SK-N-SH (cell line): Measurements from ENCODE around the gene MSH2. TPM values are rescaled to one million over a fixed set of nuclear protein-coding genes. Genes with fewer than 3 reads are reported as not detected.

Source experiments
- CTCF ChIA-PET: fragments of 300-600, 350-600 bp; formaldehyde crosslinking; extraction: SDS; loops from one replicate; lab custom pipeline; 2021; lab: Yijun Ruan, JAX
- POLR2A ChIA-PET: fragments of 350-600 bp; sonication (Branson Sonifier 250); formaldehyde crosslinking; extraction: SDS; loops from one replicate; lab custom pipeline; 2020; ENCODE audit warnings: antibody characterized with exemption, inconsistent platforms; lab: Yijun Ruan, JAX
- DNase-seq: peaks from one replicate; pipeline ENCODE4 v3.0.0; 2012
- H2AFZ ChIP-seq: fragments of 200-600 bp; sonication (generic); 2 replicates; pipeline ENCODE4 v1.8.1; 2016; ENCODE audit warnings: antibody characterized with exemption, mild to moderate bottlenecking, low read depth
- H3F3A ChIP-seq: fragments of 200-600 bp; sonication (generic); replicated peaks from 2 replicates; pipeline ENCODE3; 2016; ENCODE audit warnings: antibody characterized with exemption, mild to moderate bottlenecking; ENCODE audit not compliant: insufficient read depth
- H3K27ac ChIP-seq, 2 experiments: fragments of 200-500 bp in 1 of 2; fragments of 200-600 bp in 1 of 2; sonication (Bioruptor generic) in 1 of 2; sonication (generic), shearing (Covaris generic) in 1 of 2; 2 replicates each; pipeline versions ENCODE4 v1.5.1 to v1.6.1; 2014 to 2016; ENCODE audit warnings: low read depth in 2 of 2, inconsistent platforms in 1 of 2, low read length in 1 of 2, mild to moderate bottlenecking in 1 of 2, mixed read lengths in 1 of 2
- H3K27me3 ChIP-seq: fragments of 200-600 bp; sonication (generic), shearing (Covaris generic); 2 replicates; pipeline ENCODE4 v1.6.1; 2016; ENCODE audit warnings: mixed run types; ENCODE audit not compliant: insufficient read depth
- H3K36me3 ChIP-seq, 2 experiments: fragments of 200-500 bp in 1 of 2; fragments of 200-600 bp in 1 of 2; sonication (Bioruptor generic) in 1 of 2; sonication (generic) in 1 of 2; replicated peaks in 1 of 2; 2 replicates each; pipeline versions ENCODE3 to v1.5.1; 2014 to 2016; ENCODE audit warnings: low read length in 1 of 2, mild to moderate bottlenecking in 1 of 2; ENCODE audit not compliant: insufficient read depth in 2 of 2, control insufficient read depth in 1 of 2
- H3K4me1 ChIP-seq, 2 experiments: fragments of 200-500 bp in 1 of 2; fragments of 200-600 bp in 1 of 2; sonication (Bioruptor generic) in 1 of 2; sonication (generic), shearing (Covaris generic) in 1 of 2; 2 replicates each; pipeline versions ENCODE4 v1.5.1 to v1.6.1; 2014 to 2016; ENCODE audit warnings: low read depth in 1 of 2, low read length in 1 of 2, mixed run types in 1 of 2; ENCODE audit not compliant: insufficient read depth in 2 of 2, control insufficient read depth in 1 of 2
- H3K4me2 ChIP-seq: fragments of 200-600 bp; sonication (generic), shearing (Covaris generic); 2 replicates; pipeline ENCODE4 v1.6.1; 2017; ENCODE audit warnings: mixed run types
- H3K4me3 ChIP-seq, 2 experiments: fragments of 200-500 bp in 1 of 2; fragments of 200-600 bp in 1 of 2; sonication (Bioruptor generic) in 1 of 2; sonication (generic), shearing (Covaris generic) in 1 of 2; 2 replicates each; pipeline versions ENCODE4 v1.5.1 to v1.8.1; 2014 to 2016; ENCODE audit warnings: low read depth in 2 of 2, inconsistent platforms in 1 of 2, low read length in 1 of 2, mild to moderate bottlenecking in 1 of 2, mixed read lengths in 1 of 2, moderate library complexity in 1 of 2
- H3K79me2 ChIP-seq: fragments of 200-600 bp; sonication (generic); 2 replicates; pipeline ENCODE4 v1.8.1; 2017; ENCODE audit warnings: mild to moderate bottlenecking; ENCODE audit not compliant: insufficient read depth
- H3K9ac ChIP-seq: fragments of 200-600 bp; sonication (generic); 2 replicates; pipeline ENCODE4 v1.6.1; 2017; ENCODE audit warnings: mixed run types
- H3K9me2 ChIP-seq: fragments of 200-600 bp; sonication (generic); 2 replicates; pipeline ENCODE4 v1.6.1; 2017; ENCODE audit warnings: mixed run types
- H3K9me3 ChIP-seq: fragments of 200-600 bp; sonication (generic); 2 replicates; pipeline ENCODE4 v1.6.1; 2017; ENCODE audit warnings: mixed run types, mild to moderate bottlenecking, moderate library complexity
- H4K20me1 ChIP-seq: fragments of 200-600 bp; sonication (generic); 2 replicates; pipeline ENCODE4 v1.6.1; 2017; ENCODE audit warnings: mild to moderate bottlenecking, mixed run types; ENCODE audit not compliant: insufficient read depth
- FOSL2 ChIP-seq: IDR thresholded peaks from 2 replicates; pipeline ENCODE4 v1.4.0; 2012; ENCODE audit warnings: low read depth, mild to moderate bottlenecking, moderate library complexity, borderline replicate concordance
- GABPA ChIP-seq: IDR thresholded peaks from 2 replicates; pipeline ENCODE4 v1.4.0; 2012; ENCODE audit warnings: low read depth, mild to moderate bottlenecking
- GATA2 ChIP-seq: sonication (generic); formaldehyde crosslinking; IDR thresholded peaks from 2 replicates; pipeline ENCODE4 v1.5.0; 2020; ENCODE audit warnings: mild to moderate bottlenecking, missing genetic modification reagents
- MEF2A ChIP-seq: IDR thresholded peaks from 2 replicates; pipeline ENCODE4 v1.4.0; 2012; ENCODE audit warnings: low read depth, borderline replicate concordance
- MXI1 ChIP-seq: IDR thresholded peaks from 2 replicates; pipeline ENCODE4 v1.6.1; 2012; ENCODE audit warnings: mild to moderate bottlenecking, low read depth, low read length, improper control_type of control experiment
- NRF1 ChIP-seq: IDR thresholded peaks from 2 replicates; pipeline ENCODE4 v1.6.1; 2012; ENCODE audit warnings: low read depth, mild to moderate bottlenecking, low read length
- RFX5 ChIP-seq: IDR thresholded peaks from 2 replicates; pipeline ENCODE4 v1.6.1; 2012; ENCODE audit warnings: mild to moderate bottlenecking, improper control_type of control experiment, low read length
- RXRA ChIP-seq: IDR thresholded peaks from 2 replicates; pipeline ENCODE4 v1.4.0; 2012; ENCODE audit warnings: low read depth, mild to moderate bottlenecking, borderline replicate concordance
- TCF12 ChIP-seq: IDR thresholded peaks from 2 replicates; pipeline ENCODE4 v1.4.0; 2012
- TEAD4 ChIP-seq: IDR thresholded peaks from 2 replicates; pipeline ENCODE4 v1.4.0; 2012; ENCODE audit warnings: mild to moderate bottlenecking, borderline replicate concordance; ENCODE audit not compliant: insufficient read depth
- YY1 ChIP-seq: IDR thresholded peaks from 2 replicates; pipeline ENCODE4 v1.4.0; 2012; ENCODE audit warnings: low read depth, mild to moderate bottlenecking
- WGBS: methylation state at CpG from one replicate; pipeline ENCODE4 v1.1.6; 2017; ENCODE audit warnings: low lambda C conversion rate; 5-methylcytosine and 5-hydroxymethylcytosine counted together
- polyA plus RNA-seq, 3 experiments: library from polyadenylated mRNA; depleted of rRNA; stranded (reverse); fragments of >200 nt; gene quantifications; 2 replicates each; pipeline ENCODE4 v1.2.3, GENCODE V29; 2012
- TF ChIP-seq, protein P1 (sequence below): IDR thresholded peaks from 2 replicates; pipeline ENCODE4 v1.4.0; 2012; ENCODE audit warnings: low read depth, borderline replicate concordance

Gene MSH2
- polyA plus RNA-seq, 1 of the 3 experiments (the other 2 are of a cell fraction) = 13.7 TPM

DNA sequence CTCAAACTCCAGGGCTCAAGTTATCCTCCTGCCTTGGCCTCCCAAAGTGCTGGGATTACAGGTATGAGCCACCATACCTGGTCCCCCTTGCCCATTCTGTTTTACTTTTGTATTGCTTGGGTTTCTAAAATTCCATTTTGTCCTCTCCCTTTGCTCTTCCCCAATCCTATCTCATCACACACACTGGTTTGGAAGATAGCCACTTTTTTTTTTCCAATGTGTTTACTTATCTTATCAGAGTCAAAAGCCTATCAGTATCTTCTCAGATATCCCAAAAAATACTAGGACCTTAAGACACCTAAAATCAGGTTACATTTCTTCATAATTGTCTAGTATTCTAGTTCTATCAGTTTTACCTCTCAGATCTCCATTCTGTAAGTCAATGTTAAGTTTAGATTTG, 56.1 kb downstream of the MSH2 start:
- Histone ChIP-seq H3K36me3 (peaks cover 17 to 21% of the 10 kb centered on the region in 2 experiments), H4K20me1 (no peaks in the 10 kb centered on the region), H3K27me3 (no peaks in the 10 kb centered on the region), H3K9me3 (no peaks in the 10 kb centered on the region), H3K4me2 (no peak overlapping the region), H3K27ac (no peak overlapping the region), H2AFZ (no peak overlapping the region), H3F3A (no peaks in the 10 kb centered on the region), H3K4me1 (no peaks in the 10 kb centered on the region)
- ChIA-PET CTCF (no interaction called here), POLR2A (no interaction called here)
- no peak for DNase-seq
- no peak for TF ChIP-seq NRF1
- TF ChIP-seq, all 33 proteins: peak for 0
- Histone ChIP-seq H3K79me2 (no peaks in the 10 kb centered on the region), H3K9me2 (no peaks in the 10 kb centered on the region), H3K9ac (no peak overlapping the region), H3K4me3 (no peak overlapping the region)

DNA sequence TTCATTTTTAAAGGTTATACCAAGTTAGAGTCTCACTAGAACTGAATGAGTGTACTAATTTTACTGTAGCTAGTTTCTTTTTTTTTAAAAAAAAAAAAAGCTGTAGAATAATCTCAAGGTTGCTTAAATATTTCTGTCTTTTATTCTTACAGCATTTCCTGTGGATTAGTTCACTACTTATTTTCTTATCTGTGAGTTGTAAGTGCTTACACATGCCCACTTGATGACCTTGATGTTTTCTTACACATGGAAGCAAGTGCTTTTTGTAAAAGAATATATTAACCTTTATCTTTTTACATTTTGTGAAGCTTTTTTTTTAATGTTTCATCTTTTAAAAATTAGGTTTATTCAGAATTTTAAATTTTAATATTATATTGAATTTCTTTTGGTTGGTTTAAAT, 57.8 kb downstream of the MSH2 start:
- CTCF ChIA-PET = interaction anchor here (0.6 to 2.8 kb wide), 5 partner anchors 10 to 946 kb away, joined by 3 to 11 read pairs (median 3); no protein-coding TSS in a partner anchor
- Histone ChIP-seq H4K20me1 (no peaks in the 10 kb centered on the region), H3K36me3 (peaks cover 19 to 21% of the 10 kb centered on the region in 2 experiments), H3K9me3 (no peaks in the 10 kb centered on the region), H3K4me1 (no peaks in the 10 kb centered on the region), H3K79me2 (no peaks in the 10 kb centered on the region), H3F3A (no peaks in the 10 kb centered on the region), H3K9ac (no peak overlapping the region), H2AFZ (no peak overlapping the region), H3K4me2 (no peak overlapping the region), H3K27ac (no peak overlapping the region), H3K27me3 (no peaks in the 10 kb centered on the region), H3K9me2 (no peaks in the 10 kb centered on the region), H3K4me3 (no peak overlapping the region)
- POLR2A ChIA-PET = no interaction called here
- DNase-seq = no peak
- no peak for TF ChIP-seq RXRA
- no peak for TF ChIP-seq TCF12
- TF ChIP-seq YY1 = no peak
- TF ChIP-seq MXI1 = no peak
- no peak for TF ChIP-seq RFX5

GRCh38 chr2:47471429-47472116, 68.6 kb downstream of the MSH2 start:
- Histone ChIP-seq H3K4me3 (no peak overlapping the region), H3K4me2 (no peak overlapping the region), H4K20me1 (no peaks in the 10 kb centered on the region), H3K79me2 (no peaks in the 10 kb centered on the region), H3F3A (no peaks in the 10 kb centered on the region), H3K4me1 (no peaks in the 10 kb centered on the region), H2AFZ (no peak overlapping the region), H3K27ac (no peak overlapping the region), H3K27me3 (no peaks in the 10 kb centered on the region), H3K9me2 (no peaks in the 10 kb centered on the region), H3K9ac (no peak overlapping the region), H3K9me3 (no peaks in the 10 kb centered on the region), H3K36me3 (peaks cover 29 to 37% of the 10 kb centered on the region in 2 experiments)
- WGBS = 96% methylated on average over 5 of the region's 5 CpGs
- POLR2A ChIA-PET = no interaction called here
- no peak for DNase-seq
- CTCF ChIA-PET = interaction anchor here (0.9 to 1.3 kb wide), 2 partner anchors 12 to 30 kb away, joined by 3 read pairs; no protein-coding TSS in a partner anchor
- no peak for TF ChIP-seq GABPA
- TF ChIP-seq, protein P1, sequence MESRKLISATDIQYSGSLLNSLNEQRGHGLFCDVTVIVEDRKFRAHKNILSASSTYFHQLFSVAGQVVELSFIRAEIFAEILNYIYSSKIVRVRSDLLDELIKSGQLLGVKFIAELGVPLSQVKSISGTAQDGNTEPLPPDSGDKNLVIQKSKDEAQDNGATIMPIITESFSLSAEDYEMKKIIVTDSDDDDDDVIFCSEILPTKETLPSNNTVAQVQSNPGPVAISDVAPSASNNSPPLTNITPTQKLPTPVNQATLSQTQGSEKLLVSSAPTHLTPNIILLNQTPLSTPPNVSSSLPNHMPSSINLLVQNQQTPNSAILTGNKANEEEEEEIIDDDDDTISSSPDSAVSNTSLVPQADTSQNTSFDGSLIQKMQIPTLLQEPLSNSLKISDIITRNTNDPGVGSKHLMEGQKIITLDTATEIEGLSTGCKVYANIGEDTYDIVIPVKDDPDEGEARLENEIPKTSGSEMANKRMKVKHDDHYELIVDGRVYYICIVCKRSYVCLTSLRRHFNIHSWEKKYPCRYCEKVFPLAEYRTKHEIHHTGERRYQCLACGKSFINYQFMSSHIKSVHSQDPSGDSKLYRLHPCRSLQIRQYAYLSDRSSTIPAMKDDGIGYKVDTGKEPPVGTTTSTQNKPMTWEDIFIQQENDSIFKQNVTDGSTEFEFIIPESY = no peak
- no peak for TF ChIP-seq GATA2 (CRISPR knock-in tag)
- no peak for TF ChIP-seq MEF2A
- TF ChIP-seq FOSL2 = no peak
- no peak for TF ChIP-seq TEAD4
